GM18907 (cell line): ENCODE results near the gene PEX16.

ENCODE experiments used
- ATAC-seq: cut with Tn5 transposase; IDR thresholded peaks from one replicate; pipeline ENCODE4 v1.9.1; 2021; ENCODE audit warnings: mild to moderate bottlenecking, moderate library complexity; ENCODE audit not compliant: unreplicated experiment

Gene PEX16

DNA sequence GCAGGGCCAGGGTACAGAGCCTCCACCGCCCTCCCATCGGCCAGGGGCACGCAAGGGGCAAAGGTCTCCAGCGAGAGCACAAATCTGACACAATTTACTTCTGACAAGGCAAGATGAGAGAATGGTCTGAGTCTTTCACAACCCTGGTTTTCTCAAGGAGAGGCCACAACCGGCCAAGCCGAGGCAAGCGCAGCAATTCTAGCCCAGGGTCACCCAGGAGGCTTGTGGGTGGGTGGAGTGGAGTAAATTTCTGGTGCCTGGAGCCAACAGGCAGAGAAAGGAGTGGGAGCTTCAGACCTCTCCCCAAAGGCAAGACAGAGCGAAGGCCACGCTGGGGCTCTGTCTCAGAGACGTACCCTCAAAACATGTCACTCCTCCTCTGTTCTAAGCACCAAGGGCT is 14.1 kb upstream of the PEX16 start:
- ATAC-seq: no peak

DNA sequence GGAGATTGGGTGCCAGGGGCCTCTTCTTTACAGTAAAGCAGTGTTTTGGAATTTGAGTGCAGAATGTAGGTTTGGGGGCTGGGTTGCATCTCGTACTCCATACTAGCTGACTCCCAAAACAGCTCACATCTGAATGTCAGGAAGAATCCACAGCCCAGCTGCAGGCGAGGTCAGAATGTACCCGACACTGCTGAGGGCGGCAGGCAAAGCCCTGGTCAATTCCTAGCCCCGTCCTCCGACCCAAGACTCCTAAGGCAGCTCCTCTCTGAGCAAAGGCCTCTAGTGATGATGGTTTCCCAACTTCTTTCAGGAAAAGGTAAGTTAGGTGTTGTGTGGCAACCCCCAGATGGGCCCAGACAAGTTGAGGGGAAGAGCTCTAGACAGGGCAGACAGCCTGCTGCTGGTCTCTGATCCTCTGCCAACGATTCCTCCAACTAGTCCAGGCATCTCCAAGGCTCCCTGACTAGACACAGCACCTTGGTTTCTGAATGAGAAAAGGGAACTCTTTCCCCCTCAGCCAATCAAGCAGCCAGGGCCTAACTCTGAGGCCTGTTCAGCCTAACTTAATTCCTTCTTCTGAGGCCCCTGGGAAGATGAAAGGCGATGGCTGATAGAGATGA is 13.4 kb upstream of the PEX16 start:
- no peak for ATAC-seq

GRCh38 chr11:45930031-45930794 is 12.5 kb upstream of the PEX16 start:
- peak; percentile 90 for ATAC-seq

DNA sequence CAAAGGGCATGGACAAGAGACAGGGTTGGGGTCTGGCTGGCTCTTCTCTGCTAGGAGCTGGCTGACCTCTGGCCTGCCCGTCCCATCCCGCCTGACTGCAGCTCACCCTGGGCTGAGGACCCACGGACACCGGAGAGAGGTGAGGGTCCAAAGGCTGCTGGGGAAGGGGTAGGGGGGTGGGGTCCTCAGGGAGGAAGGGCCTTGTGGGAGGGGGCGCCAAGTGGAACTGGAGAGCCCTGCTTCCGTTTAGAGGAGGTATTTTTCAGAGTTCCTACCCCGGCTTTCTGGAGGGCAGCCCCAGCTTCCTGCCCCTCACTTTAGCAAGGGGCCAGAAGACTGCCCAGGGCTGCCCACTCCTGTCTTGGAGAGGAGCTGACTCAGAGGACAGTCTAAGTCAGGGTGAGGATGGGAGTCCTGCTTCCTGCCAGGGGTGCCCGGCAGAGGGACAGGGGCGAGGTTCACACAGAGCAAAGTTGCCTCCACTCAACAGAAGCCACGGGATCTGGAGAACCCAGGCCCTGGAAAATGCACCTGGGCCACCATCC is 11.9 kb upstream of the PEX16 start:
- ATAC-seq: no peak

GRCh38 chr11:45928535-45929215 is 11.0 kb upstream of the PEX16 start:
- no peak for ATAC-seq

GRCh38 chr11:45927684-45928413 is 10.2 kb upstream of the PEX16 start:
- no peak for ATAC-seq

GRCh38 chr11:45927332-45927683 is 9.6 kb upstream of the PEX16 start:
- no peak for ATAC-seq

DNA sequence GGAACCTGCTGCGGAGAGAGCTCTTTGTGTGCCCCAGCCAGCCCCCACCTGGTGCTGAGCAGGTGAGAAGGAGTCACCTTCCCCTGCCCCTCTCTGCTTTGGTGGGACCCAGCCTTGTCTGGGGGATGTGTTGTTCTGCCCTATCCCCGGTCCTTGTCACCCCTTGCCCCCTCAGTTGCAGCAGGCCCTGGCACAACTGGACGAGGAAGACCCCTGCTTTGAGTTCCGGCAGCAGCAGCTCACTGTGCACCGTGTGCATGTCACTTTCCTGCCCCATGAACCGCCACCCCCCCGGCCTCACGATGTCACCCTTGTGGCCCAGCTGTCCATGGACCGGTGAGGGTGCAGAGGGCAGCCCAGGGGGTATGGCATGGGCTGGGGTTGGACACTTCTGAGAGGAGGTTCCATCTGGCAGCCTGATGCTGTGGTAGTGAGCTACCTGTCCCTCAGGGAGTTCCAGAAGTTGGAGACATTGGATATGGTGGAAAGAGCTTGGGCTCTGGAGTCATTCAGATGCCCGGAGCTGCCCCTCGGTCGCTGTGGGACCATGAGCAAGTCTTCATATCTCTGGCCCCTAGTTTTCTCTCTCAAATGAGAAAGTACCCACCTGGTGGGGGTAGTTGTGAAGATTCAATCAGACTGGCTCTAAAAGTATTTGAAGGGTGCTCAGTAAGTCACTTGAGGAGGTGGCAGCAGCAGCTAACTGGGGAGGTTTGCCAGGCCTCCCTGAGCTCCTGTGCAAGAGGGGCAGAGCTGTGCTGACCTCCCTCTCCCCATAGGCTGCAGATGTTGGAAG is 9.1 kb upstream of the PEX16 start:
- ATAC-seq: no peak

DNA sequence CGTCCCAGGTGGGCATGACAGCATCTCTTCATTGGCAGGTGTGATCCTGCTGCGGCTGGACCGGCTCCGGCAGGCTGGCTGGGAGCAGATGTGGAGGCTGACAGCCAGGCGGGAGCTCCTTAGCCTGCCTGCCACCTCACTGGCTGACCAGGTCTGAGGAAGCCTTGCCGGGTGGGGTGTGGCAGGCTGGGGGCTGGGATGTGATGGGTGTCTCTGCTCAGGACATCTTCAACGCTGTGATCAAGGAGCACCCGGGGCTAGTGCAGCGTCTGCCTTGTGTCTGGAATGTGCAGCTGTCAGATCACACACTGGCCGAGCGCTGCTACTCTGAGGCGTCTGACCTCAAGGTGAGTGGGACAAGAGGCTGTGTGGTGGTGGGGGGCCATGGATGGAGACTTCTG is 8.3 kb upstream of the PEX16 start:
- no peak for ATAC-seq

- ATAC-seq: no peak
Observed at GRCh38 chr11:45925550-45925949, 7.9 kb upstream of the PEX16 start.

DNA sequence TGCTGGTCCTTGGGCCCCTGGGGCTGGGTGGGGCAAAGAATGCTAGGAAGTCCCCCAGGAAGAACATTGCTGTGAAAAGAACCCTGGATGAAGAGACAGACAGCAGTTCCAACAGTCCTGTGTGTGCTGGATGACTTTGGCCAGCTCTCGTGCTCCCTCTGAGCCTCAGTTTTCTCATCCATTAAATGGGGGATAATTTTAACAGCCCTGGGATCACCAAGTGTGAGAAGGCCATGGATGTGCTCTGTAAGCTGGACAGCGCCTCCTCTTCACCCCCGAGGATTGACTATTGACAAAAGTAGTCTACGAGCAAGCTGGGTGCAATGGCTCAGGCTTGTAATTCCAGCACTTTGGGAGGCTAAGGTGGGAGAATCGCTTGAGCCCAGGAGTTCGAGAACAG is 7.2 kb upstream of the PEX16 start:
- no peak for ATAC-seq

DNA sequence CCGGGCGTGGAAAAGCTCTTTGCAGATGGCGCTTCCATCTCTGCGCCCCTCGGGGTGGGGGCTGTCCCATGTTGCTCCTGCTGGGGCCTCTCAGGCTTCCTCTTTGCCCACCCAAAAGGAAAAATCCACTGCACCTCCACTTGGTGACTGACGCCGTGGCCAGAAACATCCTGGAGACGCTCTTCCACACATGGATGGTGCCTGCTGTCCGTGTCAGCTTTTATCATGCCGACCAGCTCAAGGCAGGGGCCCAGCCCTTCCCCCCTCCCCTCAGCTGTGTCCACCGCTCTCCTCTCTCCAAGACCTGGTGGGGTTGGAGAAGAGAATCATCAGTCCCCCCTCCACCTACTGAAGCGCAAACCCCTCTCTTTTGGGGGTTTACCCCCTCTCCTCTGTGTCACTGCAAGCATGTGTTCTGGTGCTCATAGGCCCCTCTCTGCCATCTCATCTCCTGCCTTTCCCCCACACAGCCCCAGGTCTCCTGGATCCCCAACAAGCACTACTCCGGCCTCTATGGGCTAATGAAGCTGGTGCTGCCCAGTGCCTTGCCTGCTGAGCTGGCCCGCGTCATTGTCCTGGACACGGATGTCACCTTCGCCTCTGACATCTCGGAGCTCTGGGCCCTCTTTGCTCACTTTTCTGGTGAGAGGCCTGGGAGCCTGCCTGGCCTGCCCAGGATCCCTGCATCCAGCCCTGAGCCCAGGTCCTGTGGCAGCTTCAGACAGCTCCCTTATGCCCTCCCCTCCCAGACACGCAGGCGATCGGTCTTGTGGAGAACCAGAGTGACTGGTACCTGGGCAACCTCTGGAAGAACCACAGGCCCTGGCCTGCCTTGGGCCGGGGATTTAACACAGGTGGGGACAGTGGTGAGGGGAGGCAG is 6.6 kb upstream of the PEX16 start:
- ATAC-seq: no peak

- ATAC-seq: no peak
Observed at GRCh38 chr11:45922425-45923082, 4.9 kb upstream of the PEX16 start, which contains the start of gene LARGE2. Gene LARGE2 (plus strand): TSS chr11:45922656. CDS start chr11:45922883, 227 bp downstream.

DNA sequence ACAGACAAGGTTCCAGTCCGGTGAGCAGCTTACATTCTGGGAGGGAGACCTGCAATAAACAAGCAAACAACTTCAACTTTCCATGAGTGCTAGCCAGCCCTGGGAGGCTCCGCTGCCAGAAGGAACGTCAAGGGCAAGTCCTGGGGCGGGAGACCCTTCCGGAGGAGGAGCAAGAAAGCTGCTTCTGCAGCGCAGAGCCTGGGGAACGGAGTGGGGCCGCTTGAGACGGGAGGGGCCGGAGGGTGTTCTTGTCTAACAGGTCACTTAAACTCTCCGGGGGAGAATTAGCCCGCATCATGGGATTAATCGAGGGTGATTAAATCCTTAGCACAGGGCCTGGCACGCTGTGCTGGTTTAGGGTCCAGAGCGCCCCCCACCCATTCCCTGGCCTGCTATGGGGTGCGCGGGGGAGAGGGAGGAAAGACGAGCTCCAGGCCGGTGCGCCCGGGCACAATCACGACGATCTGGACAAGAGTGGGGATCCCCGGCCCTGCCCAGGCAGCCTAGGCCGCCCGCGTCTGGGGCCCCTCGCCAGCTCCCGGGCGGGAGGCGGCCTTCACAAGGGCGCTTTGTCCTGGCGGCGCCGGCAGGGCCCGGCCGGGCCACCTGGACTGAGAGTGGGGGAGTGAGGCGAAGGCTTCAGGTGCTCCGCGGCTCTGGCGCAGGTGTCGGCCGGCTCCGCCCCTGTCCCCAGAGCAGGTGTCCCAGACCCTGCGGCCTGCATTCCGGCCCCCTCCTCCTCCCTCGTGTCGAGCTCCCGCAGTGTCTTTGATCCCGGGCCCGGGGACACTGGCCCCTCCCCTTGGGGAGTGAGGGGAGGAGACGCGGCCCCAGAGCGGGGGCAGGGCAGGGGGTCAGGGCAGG is 4.1 kb upstream of the PEX16 start:
- ATAC-seq: no peak

DNA sequence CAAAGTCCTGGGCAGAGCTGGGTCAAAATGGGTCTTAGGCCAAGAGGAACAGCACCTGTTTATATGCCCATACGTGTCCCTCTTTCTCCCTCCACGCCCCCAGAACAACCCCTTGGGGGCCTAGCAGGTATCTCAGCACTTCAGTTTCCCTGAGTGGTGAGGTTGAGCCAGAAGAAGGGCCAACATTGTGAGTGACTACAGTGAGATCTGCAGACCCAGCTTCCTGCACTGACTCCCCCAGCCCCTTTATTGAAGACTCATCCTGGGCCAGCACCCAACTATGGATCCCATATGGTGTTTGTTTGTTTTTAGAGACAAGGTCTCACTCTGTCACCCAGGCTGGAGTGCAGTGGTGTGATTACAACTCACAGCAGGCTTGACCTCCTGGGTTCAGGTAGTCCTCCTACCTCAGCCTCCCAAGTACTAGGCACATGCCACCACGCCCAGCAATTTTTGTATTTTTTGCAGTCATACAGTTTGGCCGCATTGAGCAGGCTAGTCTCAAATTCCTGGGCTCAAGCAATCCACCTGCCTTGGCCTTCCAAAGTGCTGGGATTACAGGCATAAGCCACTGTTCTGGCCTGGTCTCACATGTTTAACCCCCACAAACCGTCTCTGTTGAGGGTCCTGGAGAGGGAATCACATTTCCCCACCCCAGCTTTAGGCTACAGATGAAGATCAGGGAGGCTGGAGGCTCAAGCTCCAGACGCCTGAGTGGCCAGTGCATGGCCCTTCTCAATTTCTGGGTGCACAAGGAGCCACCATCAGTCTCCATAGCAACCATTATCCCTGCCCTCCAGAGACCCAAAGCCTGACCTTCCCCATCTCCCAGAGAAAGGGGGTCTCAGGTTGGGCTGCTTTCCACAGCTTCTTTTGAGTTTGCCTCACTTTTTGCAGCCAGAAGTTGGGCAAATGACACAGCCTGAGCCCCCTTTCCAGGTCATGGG is 3.1 kb upstream of the PEX16 start:
- no peak for ATAC-seq

DNA sequence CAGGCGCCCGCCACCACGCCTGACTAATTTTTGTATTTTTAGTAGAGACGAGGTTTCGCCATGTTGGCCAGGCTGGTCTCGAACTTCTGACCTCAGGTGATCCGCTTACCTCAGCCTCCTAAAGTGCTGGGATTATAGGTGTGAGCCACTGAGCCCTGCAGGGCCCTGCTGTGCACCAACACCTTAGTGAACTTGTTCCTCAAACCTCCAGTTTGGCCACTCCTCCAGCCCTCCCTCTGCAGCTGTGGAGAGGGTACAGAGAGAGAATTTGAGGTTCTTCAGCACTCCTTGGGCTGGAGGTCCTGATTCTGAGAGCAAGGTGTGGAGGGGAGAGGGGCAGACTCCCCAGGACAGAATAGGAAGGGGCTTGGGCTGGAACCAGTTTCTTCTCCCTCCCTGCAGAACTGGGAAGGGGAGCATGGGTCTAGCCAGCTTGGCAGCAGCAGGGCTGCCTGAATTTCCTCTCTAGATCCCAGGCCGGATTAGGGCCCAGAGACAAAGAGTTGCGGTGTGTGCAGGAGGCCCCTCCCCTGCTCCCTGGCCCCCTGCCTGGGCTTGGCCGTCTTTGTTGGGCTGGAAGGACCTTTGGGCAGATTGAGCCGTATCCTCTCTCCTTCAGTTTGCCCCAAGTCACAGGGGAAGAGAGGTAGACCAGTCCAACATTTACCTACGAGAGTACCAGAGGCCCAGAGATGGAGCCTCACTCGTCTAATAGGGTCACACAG is 2.3 kb upstream of the PEX16 start:
- ATAC-seq: no peak
